K562 (cell line): ENCODE measurements around the gene PMM1. TPM values are rescaled to one million over a fixed set of nuclear protein-coding genes. Genes with fewer than 3 reads are reported as not detected.

Source experiments
- ATAC-seq: fragments of 200-7000 bp; cut with Tn5 transposase; 3 replicates; pipeline ENCODE4 v1.9.1; 2020; ENCODE audit warnings: moderate library complexity
- BruUV-seq: library from RNA; stranded (reverse); fragments of 400-500 nt; replicated peaks from 2 replicates; lab custom pipeline; 2021; lab: Mats Ljungman, UMichigan
- CTCF ChIA-PET: fragments of 300-600 bp; formaldehyde crosslinking; extraction: SDS; loops from one replicate; lab custom pipeline; 2021; ENCODE audit warnings: low intra/inter-chr PET ratio; lab: Yijun Ruan, JAX
- POLR2A ChIA-PET: fragments of 300-600, 350-650 bp; sonication (Branson Sonifier 250); formaldehyde crosslinking; extraction: SDS; loops from one replicate; lab custom pipeline; 2021; ENCODE audit warnings: antibody characterized with exemption, inconsistent platforms; lab: Yijun Ruan, JAX
- DNase-seq, 4 experiments: peaks; one replicate each; pipeline versions ENCODE4 v3.0.0 to v3.0.0-alpha.2; 2011 to 2018; ENCODE audit warnings: low spot score in 3 of 4, mixed read lengths in 3 of 4; ENCODE audit errors: extremely low read depth in 1 of 4
- FAIRE-seq: peaks from 2 replicates; lab custom pipeline; 2011; peaks lifted over from hg19 to GRCh38; lab: Jason Lieb, UNC
- H2AFZ ChIP-seq: 2 replicates; pipeline ENCODE4 v1.6.0; 2011; ENCODE audit warnings: low read depth, low read length, control low read depth, inconsistent platforms
- H3K27ac ChIP-seq: fragments of 200-600 bp; 3 replicates; pipeline ENCODE4 v1.8.0; 2011; ENCODE audit warnings: low read depth, mild to moderate bottlenecking, control low read depth, inconsistent platforms, low read length, moderate library complexity, mixed read lengths; ENCODE audit errors: extremely low read depth
- H3K27me3 ChIP-seq, 2 experiments: fragments of 300-600 bp in 1 of 2; 2 replicates in 1 of 2; 3 replicates in 1 of 2; pipeline versions ENCODE4 v1.6.0 to v1.8.0; 2011; ENCODE audit warnings: inconsistent platforms in 2 of 2, low read length in 2 of 2, mild to moderate bottlenecking in 1 of 2, mixed read lengths in 1 of 2, moderate library complexity in 1 of 2; ENCODE audit not compliant: control insufficient read depth in 2 of 2, insufficient read depth in 2 of 2
- H3K36me3 ChIP-seq: fragments of 300-600 bp; 3 replicates; pipeline ENCODE4 v1.8.0; 2011; ENCODE audit warnings: mild to moderate bottlenecking, low read length, inconsistent platforms; ENCODE audit not compliant: control insufficient read depth, insufficient read depth
- H3K4me1 ChIP-seq, 2 experiments: fragments of 200-600 bp in 1 of 2; replicated peaks in 1 of 2; 2 replicates in 1 of 2; 3 replicates in 1 of 2; pipeline versions ENCODE4 v1.5.1 to v1.8.0; 2011; ENCODE audit warnings: inconsistent platforms in 2 of 2, low read length in 2 of 2, mild to moderate bottlenecking in 1 of 2, mixed read lengths in 1 of 2, moderate library complexity in 1 of 2; ENCODE audit not compliant: control insufficient read depth in 2 of 2, insufficient read depth in 2 of 2
- H3K4me2 ChIP-seq: 2 replicates; pipeline ENCODE4 v1.6.1; 2011; ENCODE audit warnings: low read length, control low read depth, inconsistent platforms, mixed read lengths; ENCODE audit not compliant: insufficient read depth
- H3K4me3 ChIP-seq: fragments of 200-600 bp; sonication (generic), shearing (Covaris generic); 2 replicates; pipeline ENCODE4 v1.5.1; 2016; ENCODE audit warnings: control low read depth, inconsistent platforms
- H3K79me2 ChIP-seq: fragments of 200-600 bp; 3 replicates; pipeline ENCODE4 v1.8.0; 2011; ENCODE audit warnings: low read length, inconsistent platforms; ENCODE audit not compliant: control insufficient read depth, insufficient read depth
- H3K9ac ChIP-seq, 2 experiments: 2 replicates each; pipeline versions ENCODE4 v1.6.0 to v1.6.1; 2011; ENCODE audit warnings: low read depth in 2 of 2, low read length in 2 of 2, control low read depth in 1 of 2, inconsistent platforms in 1 of 2, mild to moderate bottlenecking in 1 of 2, mixed read lengths in 1 of 2; ENCODE audit not compliant: insufficient read depth in 1 of 2
- H3K9me1 ChIP-seq: one replicate; pipeline ENCODE4 v1.6.0; 2011; ENCODE audit warnings: inconsistent platforms, mild to moderate bottlenecking, low read length, moderate library complexity; ENCODE audit not compliant: control insufficient read depth, insufficient read depth
- H3K9me3 ChIP-seq: replicated peaks from 2 replicates; pipeline ENCODE4 v1.5.1; 2011; ENCODE audit warnings: low read depth, low read length, inconsistent platforms; ENCODE audit not compliant: control insufficient read depth, insufficient read depth
- H4K20me1 ChIP-seq: replicated peaks from 2 replicates; pipeline ENCODE4 v1.6.1; 2011; ENCODE audit warnings: low read length, inconsistent platforms, mixed read lengths; ENCODE audit not compliant: control insufficient read depth, insufficient read depth
- WGBS: fragments of 100-300 bp; shearing (Covaris generic); methylation state at CpG from one replicate; pipeline ENCODE4 v1.1.6; 2016; ENCODE audit warnings: low coverage, mixed read lengths; ENCODE audit not compliant: insufficient coverage; ENCODE audit errors: missing lambda C conversion rate; 5-methylcytosine and 5-hydroxymethylcytosine counted together
- in situ Hi-C: fragments of 300-500 bp; cut with MboI; formaldehyde crosslinking; loops from 4 replicates; pipeline ENCODE4 v1.15.0; 2018; ENCODE audit warnings: inconsistent platforms, mixed read lengths
- intact Hi-C: fragments of 100-400 bp; cut with micrococcal nuclease; formaldehyde crosslinking; loops from 2 replicates; pipeline ENCODE4 v1.14.2; 2022
- polyA plus RNA-seq, 8 experiments: library from polyadenylated mRNA; depleted of rRNA in 4 of 8; stranded (reverse) in 5 of 8; unstranded in 3 of 8; fragments of >200 nt; fragmentation: Nextera tagmentation in 2 of 8; fragmentation: Illumina TruSeq in 1 of 8; extraction: Ambion mirVana in 2 of 8; extraction: Trizol in 1 of 8; gene quantifications; 2 replicates each; pipeline versions ENCODE4 v1.2.1 to v1.2.3, GENCODE V29; 2011 to 2014; ENCODE audit warnings: inconsistent platforms in 1 of 8, missing spikeins in 1 of 8
- total RNA-seq, 7 experiments: library from RNA; depleted of rRNA in 6 of 7; stranded (reverse); fragments of >200 nt in 6 of 7; fragmentation: Illumina TruSeq in 2 of 7; extraction: Trizol in 2 of 7; gene quantifications; 2 replicates each; pipeline versions ENCODE4 v1.2.1 to v1.2.3, GENCODE V29; 2011 to 2021; ENCODE audit warnings: low replicate concordance in 1 of 7
- TF ChIP-seq, protein P1 (sequence below), 2 experiments: fragments of 450-650 bp in 1 of 2; sonication (generic) in 1 of 2; formaldehyde crosslinking in 1 of 2; IDR thresholded peaks; 2 replicates each; pipeline versions ENCODE4 v1.7.1 to v1.9.0; 2016 to 2022; ENCODE audit warnings: inconsistent platforms in 1 of 2, mild to moderate bottlenecking in 1 of 2, missing genetic modification reagents in 1 of 2
- TF ChIP-seq, protein P2 (sequence below): fragments of 250-450 bp; sonication (Bioruptor Pico); IDR thresholded peaks from 2 replicates; pipeline ENCODE4 v1.6.1; 2021; ENCODE audit warnings: mild to moderate bottlenecking

The PMM1 gene
- total and polyA plus RNA-seq, 9 of the 15 experiments (the other 6 are each of a cell fraction or from before 2014, with no cell fraction given): 10.2 to 31.7 (median 20.3) TPM

DNA sequence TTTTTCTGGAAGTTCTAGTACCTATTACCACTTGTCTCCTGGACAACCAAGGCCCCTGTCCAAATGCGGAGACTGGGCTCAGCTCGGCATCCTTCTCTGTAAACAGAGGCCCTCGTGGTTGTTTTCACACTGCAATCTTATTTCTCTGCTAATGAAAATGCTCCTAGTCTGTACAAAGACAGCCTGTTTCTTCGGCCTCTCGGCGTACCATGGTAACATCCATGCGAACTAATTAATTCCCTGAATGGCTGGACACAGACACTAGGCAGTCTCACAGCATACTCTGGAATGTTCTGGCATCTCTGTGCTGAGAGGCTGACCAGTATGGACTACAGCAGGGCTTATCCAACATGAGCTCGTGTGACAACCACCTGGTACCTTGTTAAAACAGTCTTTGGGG is 51.1 kb downstream of the PMM1 start:
- Histone ChIP-seq H3K4me2 (no peak overlapping the region), H3K4me3 (no peak overlapping the region), H3K79me2 (peaks cover 66% of the 10 kb centered on the region), H3K27ac (no peak overlapping the region), H2AFZ (no peak overlapping the region), H3K9me3 (no peaks in the 10 kb centered on the region), H3K9ac (no peak overlapping the region), H3K4me1 (peaks cover 29 to 41% of the 10 kb centered on the region in 2 experiments; a peak in 4 of 5 replicates), H3K9me1 (peaks cover 3% of the 10 kb centered on the region), H3K36me3 (peaks cover 60% of the 10 kb centered on the region), H4K20me1 (peaks cover 22% of the 10 kb centered on the region), H3K27me3 (no peaks in the 10 kb centered on the region)
- FAIRE-seq (no peak), ATAC-seq (no peak), DNase-seq (no peak)
- TF ChIP-seq, protein P1, sequence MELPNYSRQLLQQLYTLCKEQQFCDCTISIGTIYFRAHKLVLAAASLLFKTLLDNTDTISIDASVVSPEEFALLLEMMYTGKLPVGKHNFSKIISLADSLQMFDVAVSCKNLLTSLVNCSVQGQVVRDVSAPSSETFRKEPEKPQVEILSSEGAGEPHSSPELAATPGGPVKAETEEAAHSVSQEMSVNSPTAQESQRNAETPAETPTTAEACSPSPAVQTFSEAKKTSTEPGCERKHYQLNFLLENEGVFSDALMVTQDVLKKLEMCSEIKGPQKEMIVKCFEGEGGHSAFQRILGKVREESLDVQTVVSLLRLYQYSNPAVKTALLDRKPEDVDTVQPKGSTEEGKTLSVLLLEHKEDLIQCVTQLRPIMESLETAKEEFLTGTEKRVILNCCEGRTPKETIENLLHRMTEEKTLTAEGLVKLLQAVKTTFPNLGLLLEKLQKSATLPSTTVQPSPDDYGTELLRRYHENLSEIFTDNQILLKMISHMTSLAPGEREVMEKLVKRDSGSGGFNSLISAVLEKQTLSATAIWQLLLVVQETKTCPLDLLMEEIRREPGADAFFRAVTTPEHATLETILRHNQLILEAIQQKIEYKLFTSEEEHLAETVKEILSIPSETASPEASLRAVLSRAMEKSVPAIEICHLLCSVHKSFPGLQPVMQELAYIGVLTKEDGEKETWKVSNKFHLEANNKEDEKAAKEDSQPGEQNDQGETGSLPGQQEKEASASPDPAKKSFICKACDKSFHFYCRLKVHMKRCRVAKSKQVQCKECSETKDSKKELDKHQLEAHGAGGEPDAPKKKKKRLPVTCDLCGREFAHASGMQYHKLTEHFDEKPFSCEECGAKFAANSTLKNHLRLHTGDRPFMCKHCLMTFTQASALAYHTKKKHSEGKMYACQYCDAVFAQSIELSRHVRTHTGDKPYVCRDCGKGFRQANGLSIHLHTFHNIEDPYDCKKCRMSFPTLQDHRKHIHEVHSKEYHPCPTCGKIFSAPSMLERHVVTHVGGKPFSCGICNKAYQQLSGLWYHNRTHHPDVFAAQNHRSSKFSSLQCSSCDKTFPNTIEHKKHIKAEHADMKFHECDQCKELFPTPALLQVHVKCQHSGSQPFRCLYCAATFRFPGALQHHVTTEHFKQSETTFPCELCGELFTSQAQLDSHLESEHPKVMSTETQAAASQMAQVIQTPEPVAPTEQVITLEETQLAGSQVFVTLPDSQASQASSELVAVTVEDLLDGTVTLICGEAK (IDR thresholded peaks at IDR 0.05): no peak
- TF ChIP-seq, protein P1 (CRISPR knock-in tag; IDR thresholded peaks at IDR 0.05): no peak
- TF ChIP-seq, protein P2, sequence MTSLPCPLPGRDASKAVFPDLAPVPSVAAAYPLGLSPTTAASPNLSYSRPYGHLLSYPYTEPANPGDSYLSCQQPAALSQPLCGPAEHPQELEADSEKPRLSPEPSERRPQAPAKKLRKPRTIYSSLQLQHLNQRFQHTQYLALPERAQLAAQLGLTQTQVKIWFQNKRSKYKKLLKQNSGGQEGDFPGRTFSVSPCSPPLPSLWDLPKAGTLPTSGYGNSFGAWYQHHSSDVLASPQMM: no peak
- WGBS: 97% methylated on average over 8 of the region's 8 CpGs
- intact Hi-C loops: no loop called here
- ChIA-PET CTCF (no interaction called here), POLR2A (interaction anchor here (0.6 kb wide), 1 partner anchor 24 kb away, joined by 3 read pairs; no protein-coding TSS in a partner anchor)
- in situ Hi-C loops: no loop called here
- BruUV-seq: no TSS peak
